ENCODE data around the gene NFE2L1.
"Not testable (repeated sequence)": the region's sequence is repeated elsewhere in the genome, so short reads cannot be mapped to it uniquely, and the experiment has no call there.

NFE2L1 gene

GRCh38 chr17:48048384-48049126, 396 bp downstream of the NFE2L1 start:
- DNase-seq (ENCODE audit: low spot score) = peak; percentile 88

- no peak for DNase-seq (ENCODE audit: low spot score)
Observed at GRCh38 chr17:48051283-48051682, 3.1 kb downstream of the NFE2L1 start.

- peak; percentile 52 for DNase-seq (ENCODE audit: low spot score)
Observed at GRCh38 chr17:48051706-48052486, 3.7 kb downstream of the NFE2L1 start.

- no peak for DNase-seq (ENCODE audit: low spot score)
Observed at GRCh38 chr17:48052956-48053757, 5.0 kb downstream of the NFE2L1 start.

- no peak for DNase-seq (ENCODE audit: low spot score)
Observed at GRCh38 chr17:48053758-48054237, 5.6 kb downstream of the NFE2L1 start.

- DNase-seq (ENCODE audit: low spot score) = peak; percentile 51
Observed at GRCh38 chr17:48054238-48055185, 6.4 kb downstream of the NFE2L1 start.

GRCh38 chr17:48055531-48056245, 7.5 kb downstream of the NFE2L1 start:
- DNase-seq (ENCODE audit: low spot score) = no peak

- no peak for DNase-seq (ENCODE audit: low spot score)
Observed at GRCh38 chr17:48056246-48056745, 8.1 kb downstream of the NFE2L1 start.

- no peak for DNase-seq (ENCODE audit: low spot score)
Observed at GRCh38 chr17:48056879-48057278, 8.7 kb downstream of the NFE2L1 start.

- no peak for DNase-seq (ENCODE audit: low spot score)
Observed at GRCh38 chr17:48057626-48058025, 9.5 kb downstream of the NFE2L1 start.

GRCh38 chr17:48058393-48059124, 10.4 kb downstream of the NFE2L1 start:
- DNase-seq (ENCODE audit: low spot score) = no peak

GRCh38 chr17:48059125-48059668, 11.0 kb downstream of the NFE2L1 start:
- DNase-seq (ENCODE audit: low spot score) = no peak

GRCh38 chr17:48060249-48060648, 12.1 kb downstream of the NFE2L1 start:
- no peak for DNase-seq (ENCODE audit: low spot score)

- DNase-seq (ENCODE audit: low spot score) = no peak
Observed at GRCh38 chr17:48062273-48062672, 14.1 kb downstream of the NFE2L1 start.

- no peak for DNase-seq (ENCODE audit: low spot score)
Observed at GRCh38 chr17:48064638-48065037, 16.5 kb downstream of the NFE2L1 start.

- DNase-seq (ENCODE audit: low spot score) = no peak
Observed at GRCh38 chr17:48066192-48066591, 18.0 kb downstream of the NFE2L1 start.

- no peak for DNase-seq (ENCODE audit: low spot score)
Observed at GRCh38 chr17:48066656-48067055, 18.5 kb downstream of the NFE2L1 start.

- no peak for DNase-seq (ENCODE audit: low spot score)
Observed at GRCh38 chr17:48067245-48067644, 19.1 kb downstream of the NFE2L1 start.

- DNase-seq (ENCODE audit: low spot score) = not testable (repeated sequence)
Observed at GRCh38 chr17:48067808-48068207, 19.6 kb downstream of the NFE2L1 start.
